ENCODE measurements around the gene MRLN.

MRLN gene

GRCh38 chr10:59705931-59706330 is 47.3 kb downstream of the MRLN start:
- no peak for DNase-seq (ENCODE audit: low spot score)

- no peak for DNase-seq (ENCODE audit: low spot score)
These were observed 48.6 kb downstream of the MRLN start for GRCh38 chr10:59704630-59705029.

- no peak for DNase-seq (ENCODE audit: low spot score)
These were observed 50.9 kb downstream of the MRLN start for GRCh38 chr10:59702347-59702746.

GRCh38 chr10:59700709-59701108 is 52.5 kb downstream of the MRLN start:
- peak; percentile 63 for DNase-seq (ENCODE audit: low spot score)

DNA sequence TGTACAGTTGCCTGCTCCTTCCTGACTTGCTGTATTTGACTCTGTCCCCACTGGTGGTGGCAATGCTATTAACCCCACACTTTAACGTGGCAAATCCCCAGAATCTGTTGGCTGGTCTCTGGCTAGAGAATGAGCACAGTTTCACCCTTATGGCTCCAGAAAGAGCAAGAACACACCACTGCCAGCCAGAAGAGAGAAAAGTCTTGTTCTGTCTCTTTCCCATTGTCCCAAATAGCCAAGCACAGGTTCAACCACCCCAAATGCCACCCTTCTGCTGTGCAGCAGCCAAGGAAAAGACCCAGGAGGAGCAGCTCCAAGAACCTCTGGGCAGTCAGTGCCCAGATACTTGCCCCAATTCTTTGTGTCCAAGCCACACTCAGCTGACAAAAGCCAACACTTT is 54.9 kb downstream of the MRLN start:
- DNase-seq (ENCODE audit: low spot score), result no peak

DNA sequence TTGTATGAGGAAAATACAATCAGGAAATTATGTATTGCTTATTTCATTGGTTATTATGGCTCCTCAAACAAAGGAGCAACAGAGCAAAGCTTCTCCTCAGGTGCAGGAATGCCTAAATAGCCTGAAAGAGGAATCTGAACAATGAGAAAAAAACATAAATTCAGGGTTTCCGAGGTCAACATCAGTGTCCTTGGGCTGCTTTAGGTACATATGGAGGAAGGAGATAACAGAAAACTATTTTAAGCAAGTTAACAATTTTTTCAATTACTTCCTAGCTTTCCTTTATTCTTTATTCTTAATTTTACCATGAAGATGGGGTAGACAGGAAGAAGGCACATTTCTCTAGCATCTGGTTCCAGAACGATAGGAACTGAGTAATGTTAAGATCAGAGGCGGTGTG is 57.6 kb downstream of the MRLN start:
- DNase-seq (ENCODE audit: low spot score), result no peak

GRCh38 chr10:59694936-59695335 is 58.3 kb downstream of the MRLN start:
- DNase-seq (ENCODE audit: low spot score), result no peak

DNA sequence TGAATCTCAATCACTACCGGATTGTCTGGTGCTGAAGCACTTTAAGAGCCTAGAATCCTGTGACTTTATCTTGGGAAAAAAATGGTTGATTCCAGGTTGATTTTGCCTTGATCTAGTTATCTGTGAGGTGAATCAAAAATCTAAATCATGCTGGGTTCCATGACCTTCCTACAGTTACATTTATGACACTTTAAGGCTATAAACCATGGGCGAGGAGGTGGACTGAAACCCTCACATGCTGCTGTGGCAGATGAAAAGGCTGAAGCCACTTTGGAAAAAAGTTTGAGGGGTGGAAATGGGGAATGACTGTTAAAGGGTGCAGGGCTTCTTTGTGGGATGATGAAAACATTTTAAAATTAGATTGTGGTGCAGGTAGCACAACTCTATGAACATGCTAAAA is 61.1 kb downstream of the MRLN start:
- no peak for DNase-seq (ENCODE audit: low spot score)

- no peak for DNase-seq (ENCODE audit: low spot score)
These were observed 64.3 kb downstream of the MRLN start for GRCh38 chr10:59688921-59689351.

DNA sequence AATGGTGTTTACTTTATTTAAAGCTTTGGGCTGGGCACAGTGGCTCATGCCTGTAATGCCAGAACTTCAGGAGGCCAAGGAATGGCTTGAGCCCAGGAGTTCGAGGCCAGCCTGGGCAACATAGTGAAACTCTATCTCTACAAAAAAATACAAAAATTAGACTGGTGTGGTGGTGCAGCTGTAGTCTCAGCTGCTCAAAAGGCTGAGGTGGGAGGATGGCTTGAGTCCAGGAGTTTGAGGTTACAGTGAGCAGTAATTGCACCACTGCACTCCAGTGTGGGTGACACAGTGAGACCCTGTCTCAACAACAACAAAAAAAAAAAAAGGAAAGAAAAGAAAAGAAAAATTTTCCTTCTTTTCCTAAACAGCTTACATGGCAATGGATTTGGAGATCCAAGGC is 65.6 kb downstream of the MRLN start:
- no peak for DNase-seq (ENCODE audit: low spot score)

All from D341Med (cell line).